Measurements from ENCODE around the gene DGKG. TPM values are rescaled to one million over a fixed set of nuclear protein-coding genes. Genes with fewer than 3 reads are reported as not detected.

Gene DGKG
- total RNA-seq, 1 donor from 2014 or later: 13.5 TPM

GRCh38 chr3:186319945-186320344, 42.1 kb downstream of the DGKG start:
- DNase-seq (ENCODE audit: low spot score): no peak

- DNase-seq (ENCODE audit: low spot score): peak; percentile 8
Observed at GRCh38 chr3:186318135-186318534, 43.9 kb downstream of the DGKG start.

- no peak for DNase-seq (ENCODE audit: low spot score)
Observed at GRCh38 chr3:186317478-186317877, 44.6 kb downstream of the DGKG start.

DNA sequence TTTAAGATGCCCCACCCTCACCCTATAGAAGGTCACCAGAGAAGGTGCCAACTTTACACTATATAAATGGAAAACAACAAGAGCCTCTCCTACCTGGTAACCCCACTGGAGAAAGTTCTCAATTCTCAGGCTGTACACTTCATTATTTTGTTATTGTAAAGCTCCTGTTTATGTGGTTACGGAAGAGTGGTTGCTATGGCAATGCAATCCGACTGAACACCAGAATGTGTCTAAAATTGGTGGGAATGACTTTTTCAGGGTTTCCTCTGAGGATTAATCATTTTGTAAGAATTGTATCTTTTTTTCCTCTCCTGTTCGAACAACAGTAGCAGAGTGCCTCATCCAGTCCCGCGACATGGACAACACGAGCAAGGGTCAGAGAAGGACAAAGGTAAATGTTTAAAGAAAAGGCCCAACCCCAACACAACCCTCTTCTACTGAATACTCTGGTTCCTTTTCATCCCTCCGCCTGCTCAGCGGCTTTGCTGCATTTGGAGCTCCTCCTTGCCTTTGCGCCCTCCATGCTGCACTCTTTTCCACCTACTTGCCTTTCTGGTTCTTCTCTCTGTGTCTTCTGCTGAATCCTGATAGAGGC, 45.3 kb downstream of the DGKG start:
- DNase-seq (ENCODE audit: low spot score): no peak

- no peak for DNase-seq (ENCODE audit: low spot score)
Observed at GRCh38 chr3:186315581-186316354, 46.3 kb downstream of the DGKG start.

GRCh38 chr3:186314896-186315295, 47.1 kb downstream of the DGKG start:
- no peak for DNase-seq (ENCODE audit: low spot score)

DNA sequence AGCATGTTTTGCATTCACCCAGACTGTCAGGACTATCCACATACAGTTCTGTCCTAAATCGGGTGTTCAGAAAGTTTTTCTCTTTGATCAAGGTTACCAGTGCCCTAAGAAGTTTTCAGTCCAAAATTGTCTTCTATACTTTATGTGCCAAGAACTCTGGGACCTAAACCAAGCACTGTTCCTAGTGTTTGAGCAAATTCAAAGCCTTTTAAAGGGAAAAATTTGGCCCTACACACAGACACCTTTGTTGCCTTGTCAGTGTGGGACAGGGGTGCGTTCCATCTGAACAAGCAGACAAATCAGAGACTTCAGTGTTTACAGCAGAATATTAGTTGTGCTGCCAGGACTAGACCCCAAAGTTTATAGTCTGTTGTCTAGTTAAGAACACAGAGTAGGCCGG, 50.6 kb downstream of the DGKG start:
- no peak for DNase-seq (ENCODE audit: low spot score)

- no peak for DNase-seq (ENCODE audit: low spot score)
Observed at GRCh38 chr3:186308549-186308948, 53.5 kb downstream of the DGKG start.

- peak; percentile 60 for DNase-seq (ENCODE audit: low spot score)
Observed at GRCh38 chr3:186307594-186308221, 54.3 kb downstream of the DGKG start.

GRCh38 chr3:186305286-186305685, 56.7 kb downstream of the DGKG start:
- DNase-seq (ENCODE audit: low spot score): no peak

DNA sequence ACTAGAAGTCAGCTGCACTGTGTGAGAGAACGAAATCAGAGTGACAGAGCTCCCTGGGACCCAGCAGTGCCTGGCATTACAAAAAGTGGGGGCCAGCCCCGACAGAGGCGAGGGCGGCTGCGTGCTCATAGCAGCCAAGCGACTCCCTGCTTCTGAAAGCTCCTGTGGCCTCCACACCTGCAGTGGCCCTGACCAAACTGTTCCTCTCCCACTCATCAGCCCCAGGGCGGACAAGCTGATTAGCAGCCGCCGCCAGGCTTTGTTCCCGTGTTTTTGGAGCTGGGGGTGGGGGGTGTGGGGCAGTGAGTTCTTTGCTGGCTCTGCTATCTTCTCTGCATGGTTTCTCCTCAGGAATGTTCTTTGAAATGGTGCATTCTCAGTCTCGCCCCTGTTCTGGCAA, 58.1 kb downstream of the DGKG start:
- DNase-seq (ENCODE audit: low spot score): no peak

- no peak for DNase-seq (ENCODE audit: low spot score)
Observed at GRCh38 chr3:186299327-186299726, 62.7 kb downstream of the DGKG start.

DNA sequence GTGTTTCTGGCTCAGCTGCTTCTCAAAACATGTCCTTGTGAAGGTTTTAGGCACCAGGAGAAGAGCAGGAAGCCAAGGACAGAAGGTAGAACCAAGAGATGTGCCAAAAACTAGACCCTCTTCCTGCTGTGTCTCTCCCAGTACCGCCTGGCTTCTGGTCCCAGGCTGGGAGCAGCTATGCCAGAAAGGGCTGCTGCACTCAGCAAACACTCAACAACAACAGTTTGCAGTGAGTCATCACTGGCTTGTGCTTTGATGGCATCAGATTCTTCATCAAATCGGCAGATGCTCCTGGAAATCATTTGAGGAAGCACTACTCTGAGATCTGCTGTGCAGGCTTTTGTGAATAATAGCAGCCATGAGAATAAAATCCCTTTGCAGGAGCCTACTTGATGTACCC, 63.2 kb downstream of the DGKG start:
- DNase-seq (ENCODE audit: low spot score): no peak

GRCh38 chr3:186290796-186291195, 71.2 kb downstream of the DGKG start:
- no peak for DNase-seq (ENCODE audit: low spot score)

DNA sequence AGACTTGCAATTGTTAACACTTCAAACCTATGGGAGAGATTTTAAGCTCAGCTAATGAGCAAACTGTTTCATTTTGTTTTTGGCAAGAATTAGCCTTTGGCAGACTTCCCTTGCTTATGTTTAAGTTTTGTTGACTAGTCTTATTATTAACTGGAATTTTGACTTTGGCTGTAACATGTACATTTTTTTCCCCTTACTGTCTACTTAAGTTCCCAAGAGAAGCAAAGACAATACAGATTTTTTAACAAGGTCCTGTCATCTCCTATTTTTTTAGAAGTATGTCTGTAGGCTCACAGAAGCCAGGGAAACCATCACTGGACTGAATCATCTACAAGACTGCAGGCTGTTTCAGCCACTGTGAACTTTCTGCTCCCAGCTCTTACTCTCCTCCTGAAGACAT, 74.3 kb downstream of the DGKG start:
- DNase-seq (ENCODE audit: low spot score): no peak

GRCh38 chr3:186286114-186286513, 75.9 kb downstream of the DGKG start:
- no peak for DNase-seq (ENCODE audit: low spot score)

DNA sequence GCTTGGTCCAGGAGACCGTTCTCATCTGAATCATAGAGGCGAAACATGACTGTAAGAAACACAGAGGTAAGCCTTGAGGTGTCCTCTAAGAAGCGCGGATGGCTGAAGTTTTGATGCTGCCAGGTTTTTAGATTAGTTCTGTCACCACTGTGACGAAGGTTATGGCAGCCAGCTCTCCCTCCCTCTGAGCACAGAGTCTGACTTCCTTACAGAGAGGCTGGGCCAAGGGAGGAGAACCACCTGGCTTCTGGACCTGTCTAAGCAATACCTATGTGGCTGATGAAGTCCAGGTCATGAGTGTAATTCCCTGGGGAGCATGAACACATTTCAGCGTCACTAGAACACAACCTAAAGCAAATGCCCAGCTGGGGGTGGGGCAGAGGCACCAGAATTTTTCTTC, 77.4 kb downstream of the DGKG start:
- no peak for DNase-seq (ENCODE audit: low spot score)

GRCh38 chr3:186284349-186284652, 77.7 kb downstream of the DGKG start:
- DNase-seq (ENCODE audit: low spot score): no peak

- no peak for DNase-seq (ENCODE audit: low spot score)
Observed at GRCh38 chr3:186283651-186284348, 78.2 kb downstream of the DGKG start.

- no peak for DNase-seq (ENCODE audit: low spot score)
Observed at GRCh38 chr3:186283096-186283495, 78.9 kb downstream of the DGKG start.

- DNase-seq (ENCODE audit: low spot score): no peak
Observed at GRCh38 chr3:186281176-186281575, 80.9 kb downstream of the DGKG start.

DNA sequence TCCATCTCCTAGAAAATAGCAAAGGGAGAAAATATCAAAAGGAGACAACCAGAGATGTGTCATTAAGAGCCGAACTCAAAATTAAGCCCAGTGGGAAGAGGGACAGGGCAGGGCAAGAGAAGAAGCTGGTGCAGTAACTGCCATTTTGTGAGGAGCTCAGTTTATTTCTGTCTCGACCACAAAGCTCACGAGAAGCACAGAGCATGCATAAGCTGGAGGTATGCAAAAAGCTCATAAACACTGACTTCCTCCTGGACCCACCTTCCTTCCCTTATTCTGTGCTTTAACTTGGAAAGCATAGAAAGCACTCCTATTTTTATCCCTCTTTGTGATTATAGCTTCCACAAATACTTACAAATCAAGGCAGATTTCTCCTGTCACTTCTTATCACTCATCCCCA, 81.3 kb downstream of the DGKG start:
- no peak for DNase-seq (ENCODE audit: low spot score)
